Measurements from ENCODE around the gene UGCG. TPM values are rescaled to one million over a fixed set of nuclear protein-coding genes. Genes with fewer than 3 reads are reported as not detected.

Gene UGCG
- total RNA-seq, 1 experiment from 2014 or later = 75.5 TPM

- Mint-ChIP-seq H3K4me3 (ENCODE audit: low read depth, unreplicated experiment) (no peak overlapping the region), H3K9me3 (ENCODE audit: low read depth, unreplicated experiment) (no peaks in the 10 kb centered on the region), H3K36me3 (ENCODE audit: insufficient read depth, unreplicated experiment) (no peaks in the 10 kb centered on the region), H3K4me1 (ENCODE audit: low read depth, unreplicated experiment) (peaks cover 32% of the 10 kb centered on the region), H3K27me3 (ENCODE audit: unreplicated experiment) (no peaks in the 10 kb centered on the region), H3K27ac (ENCODE audit: unreplicated experiment) (no peak overlapping the region)
- intact Hi-C loops (cut with micrococcal nuclease; ENCODE audit: unreplicated experiment) = no loop called here
- TF ChIP-seq CTCF (IDR thresholded peaks at IDR 0.05; ENCODE audit: unreplicated experiment) = no peak
- CTCF ChIA-PET = no interaction called here
- no TSS peak for BruUV-seq (replicated peaks)
- no peak for DNase-seq
Measured at GRCh38 chr9:111983484-111983908, 86.9 kb downstream of the UGCG start.

GRCh38 chr9:111984086-111984802 is 87.6 kb downstream of the UGCG start:
- DNase-seq = no peak
- Mint-ChIP-seq H3K27ac (ENCODE audit: unreplicated experiment) (no peak overlapping the region), H3K4me1 (ENCODE audit: low read depth, unreplicated experiment) (peaks cover 30% of the 10 kb centered on the region), H3K36me3 (ENCODE audit: insufficient read depth, unreplicated experiment) (no peaks in the 10 kb centered on the region), H3K9me3 (ENCODE audit: low read depth, unreplicated experiment) (no peaks in the 10 kb centered on the region), H3K4me3 (ENCODE audit: low read depth, unreplicated experiment) (no peak overlapping the region), H3K27me3 (ENCODE audit: unreplicated experiment) (no peaks in the 10 kb centered on the region)
- no TSS peak for BruUV-seq (replicated peaks)
- no peak for TF ChIP-seq CTCF (IDR thresholded peaks at IDR 0.05; ENCODE audit: unreplicated experiment)
- intact Hi-C loops (cut with micrococcal nuclease; ENCODE audit: unreplicated experiment) = no loop called here
- CTCF ChIA-PET = no interaction called here

Small RNAs within 50 kb of the gene (microRNA-seq; reads per million reads assigned to microRNA genes)
- gene MIR4668 = not detected

Other genes with a start within 250 kb of the UGCG start
- 17.8 and 21.5 TPM in 2 replicates for gene GNG10, start 235.2 kb upstream of the UGCG start, total RNA-seq (2022)
- not detected in 2 replicates for gene SHOC1, start 101.9 kb upstream of the UGCG start, total RNA-seq (2022)